ENCODE results near the gene ALLC.
"Not testable (repeated sequence)": the region's sequence is repeated elsewhere in the genome, so short reads cannot be mapped to it uniquely, and the experiment has no call there.

The ALLC gene

DNA sequence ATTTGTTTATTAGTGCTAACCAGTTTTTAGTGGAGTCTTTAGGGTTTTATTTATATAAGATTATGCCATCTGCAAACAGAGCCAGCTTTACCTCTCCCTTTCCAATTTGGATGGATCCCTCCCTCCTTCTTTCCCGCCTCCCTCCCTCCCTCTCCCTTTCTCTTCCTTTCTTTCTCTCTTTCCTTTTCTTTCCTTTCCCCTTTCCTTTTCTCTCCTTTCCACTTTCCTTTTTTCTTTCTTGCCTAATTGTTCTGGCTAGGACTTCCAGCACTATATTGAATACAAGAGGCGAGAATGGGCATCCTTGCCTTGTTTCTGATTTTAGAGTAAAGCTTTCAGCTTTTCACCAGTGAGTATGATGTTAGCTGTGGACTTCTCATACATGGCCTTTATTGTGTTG lies 39.0 kb upstream of the ALLC start:
- no peak for DNase-seq
- Histone ChIP-seq H3K36me3 (replicated peaks) (no peaks in the 10 kb centered on the region), H3K27ac (no peak overlapping the region), H3K27me3 (replicated peaks) (no peaks in the 10 kb centered on the region), H3K4me3 (ENCODE audit: low read depth, low read length) (no peak overlapping the region)
- TF ChIP-seq, protein P1, sequence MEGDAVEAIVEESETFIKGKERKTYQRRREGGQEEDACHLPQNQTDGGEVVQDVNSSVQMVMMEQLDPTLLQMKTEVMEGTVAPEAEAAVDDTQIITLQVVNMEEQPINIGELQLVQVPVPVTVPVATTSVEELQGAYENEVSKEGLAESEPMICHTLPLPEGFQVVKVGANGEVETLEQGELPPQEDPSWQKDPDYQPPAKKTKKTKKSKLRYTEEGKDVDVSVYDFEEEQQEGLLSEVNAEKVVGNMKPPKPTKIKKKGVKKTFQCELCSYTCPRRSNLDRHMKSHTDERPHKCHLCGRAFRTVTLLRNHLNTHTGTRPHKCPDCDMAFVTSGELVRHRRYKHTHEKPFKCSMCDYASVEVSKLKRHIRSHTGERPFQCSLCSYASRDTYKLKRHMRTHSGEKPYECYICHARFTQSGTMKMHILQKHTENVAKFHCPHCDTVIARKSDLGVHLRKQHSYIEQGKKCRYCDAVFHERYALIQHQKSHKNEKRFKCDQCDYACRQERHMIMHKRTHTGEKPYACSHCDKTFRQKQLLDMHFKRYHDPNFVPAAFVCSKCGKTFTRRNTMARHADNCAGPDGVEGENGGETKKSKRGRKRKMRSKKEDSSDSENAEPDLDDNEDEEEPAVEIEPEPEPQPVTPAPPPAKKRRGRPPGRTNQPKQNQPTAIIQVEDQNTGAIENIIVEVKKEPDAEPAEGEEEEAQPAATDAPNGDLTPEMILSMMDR (IDR thresholded peaks at IDR 0.05; ENCODE audit: low read depth, low read length, missing control alignments), result no peak
- in situ Hi-C loops (cut with HindIII; ENCODE audit: low pct_ligation_motif_present, low sequenced_read_pairs), result no loop called here

DNA sequence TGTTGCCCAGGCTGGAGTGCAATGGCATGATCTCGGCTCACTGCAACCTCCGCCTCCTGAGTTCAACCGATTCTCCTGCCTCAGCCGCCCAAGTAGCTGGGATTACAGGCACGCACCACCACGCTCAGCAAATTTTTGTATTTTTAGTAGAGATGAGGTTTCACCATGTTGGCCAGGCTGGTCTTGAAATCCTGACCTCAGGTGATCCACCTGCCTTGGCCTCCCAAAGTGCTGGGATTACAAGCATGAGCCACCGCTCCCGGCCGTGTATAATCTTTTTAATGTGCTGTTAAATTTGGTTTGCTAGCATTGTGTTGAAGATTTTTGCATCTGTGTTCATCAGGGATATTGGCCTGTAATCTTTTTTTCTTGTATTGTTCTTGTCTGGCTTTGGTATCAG lies 38.3 kb upstream of the ALLC start:
- H3K4me3 ChIP-seq (ENCODE audit: low read depth, low read length); DNase-seq; H3K27me3 ChIP-seq (replicated peaks); H3K27ac ChIP-seq; in situ Hi-C loops (cut with HindIII; ENCODE audit: low pct_ligation_motif_present, low sequenced_read_pairs); H3K36me3 ChIP-seq (replicated peaks): not testable (repeated sequence)

DNA sequence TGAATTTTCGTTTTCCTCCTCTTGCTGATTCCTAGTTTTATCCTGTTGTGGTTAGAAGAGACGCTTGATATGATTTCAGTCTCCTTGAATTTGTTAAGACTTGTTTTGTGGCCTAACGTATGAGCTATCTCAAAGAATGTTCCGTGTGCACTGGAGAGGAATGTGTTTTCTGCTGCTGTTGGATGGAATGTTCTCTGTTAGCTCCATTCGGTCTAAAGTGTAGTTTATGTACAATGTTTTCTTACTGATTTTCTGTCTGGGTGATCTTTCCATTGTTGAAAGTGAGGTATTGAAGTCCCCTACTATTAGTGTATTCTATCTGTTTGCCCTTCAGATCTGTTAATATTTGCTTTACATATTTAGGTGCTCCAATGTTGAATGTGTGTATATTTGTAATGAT lies 37.2 kb upstream of the ALLC start:
- Histone ChIP-seq H3K27me3 (replicated peaks) (no peaks in the 10 kb centered on the region), H3K27ac (peak overlapping the region; percentile 26), H3K36me3 (replicated peaks) (no peaks in the 10 kb centered on the region), H3K4me3 (ENCODE audit: low read depth, low read length) (no peak overlapping the region)
- in situ Hi-C loops (cut with HindIII; ENCODE audit: low pct_ligation_motif_present, low sequenced_read_pairs), result no loop called here
- peak; percentile 58 for DNase-seq
- TF ChIP-seq, protein P1 (IDR thresholded peaks at IDR 0.05; ENCODE audit: low read depth, low read length, missing control alignments), result no peak

DNA sequence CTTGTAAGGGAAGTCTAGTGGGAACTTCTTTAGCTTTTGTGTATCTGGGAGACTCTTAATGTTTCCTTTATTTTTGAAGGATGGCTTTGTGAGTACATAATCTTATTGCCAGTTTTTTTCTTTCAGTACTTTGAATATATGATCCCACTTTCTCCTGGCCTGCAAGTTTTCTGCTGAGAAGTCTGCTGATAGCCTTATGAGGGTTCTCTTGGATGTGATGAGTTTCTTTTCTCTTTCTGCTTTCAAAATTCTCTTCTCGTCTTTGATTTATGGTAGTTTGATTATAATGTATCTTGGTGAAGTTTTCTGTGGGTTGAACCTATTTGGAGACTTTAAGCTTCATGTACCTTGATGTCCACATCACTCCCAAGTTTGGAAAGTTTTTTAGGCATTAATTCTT lies 35.0 kb upstream of the ALLC start:
- Histone ChIP-seq H3K27ac (no peak overlapping the region), H3K36me3 (replicated peaks) (no peaks in the 10 kb centered on the region), H3K27me3 (replicated peaks) (no peaks in the 10 kb centered on the region), H3K4me3 (ENCODE audit: low read depth, low read length) (no peak overlapping the region)
- no peak for DNase-seq
- TF ChIP-seq, protein P1 (IDR thresholded peaks at IDR 0.05; ENCODE audit: low read depth, low read length, missing control alignments), result no peak
- in situ Hi-C loops (cut with HindIII; ENCODE audit: low pct_ligation_motif_present, low sequenced_read_pairs), result no loop called here

DNA sequence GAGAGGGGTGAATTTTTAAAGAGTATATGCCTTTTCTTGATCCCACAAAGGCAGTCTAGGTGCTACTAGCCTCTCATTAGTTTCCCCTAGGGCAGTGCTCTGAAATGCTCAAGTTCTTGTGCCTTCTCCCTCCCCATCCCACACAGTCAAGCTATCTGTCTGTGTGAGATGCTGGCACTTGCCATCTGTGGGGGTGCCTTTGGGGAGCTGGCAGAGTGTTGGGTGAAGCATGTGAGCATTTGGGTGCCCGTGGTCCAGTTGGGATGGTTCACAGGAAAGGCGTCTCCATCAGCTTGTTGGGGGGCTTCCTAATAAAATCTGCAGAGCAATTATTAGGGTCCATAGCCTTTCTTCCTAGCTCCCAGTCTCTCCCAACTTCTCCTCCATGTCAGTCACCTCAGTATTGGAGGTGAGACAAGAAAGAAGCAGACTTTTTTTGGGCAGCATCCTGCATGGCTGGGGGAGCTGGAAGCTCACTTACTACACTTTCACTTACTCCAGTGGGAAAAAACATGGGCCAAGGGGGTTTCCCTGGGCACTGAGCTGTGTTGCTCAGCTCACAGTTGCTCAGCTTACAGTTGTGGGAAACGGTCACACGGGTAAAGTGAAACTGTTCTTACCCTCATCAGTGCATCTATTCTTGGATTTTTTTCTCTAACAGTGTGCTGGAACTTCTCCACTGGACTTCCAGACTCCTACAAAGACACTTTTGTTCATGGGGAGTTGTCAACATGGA lies 33.8 kb upstream of the ALLC start:
- Histone ChIP-seq H3K27me3 (replicated peaks) (no peaks in the 10 kb centered on the region), H3K4me3 (ENCODE audit: low read depth, low read length) (no peak overlapping the region), H3K27ac (no peak overlapping the region), H3K36me3 (replicated peaks) (no peaks in the 10 kb centered on the region)
- in situ Hi-C loops (cut with HindIII; ENCODE audit: low pct_ligation_motif_present, low sequenced_read_pairs), result no loop called here
- no peak for DNase-seq
- TF ChIP-seq, protein P1 (IDR thresholded peaks at IDR 0.05; ENCODE audit: low read depth, low read length, missing control alignments), result no peak

DNA sequence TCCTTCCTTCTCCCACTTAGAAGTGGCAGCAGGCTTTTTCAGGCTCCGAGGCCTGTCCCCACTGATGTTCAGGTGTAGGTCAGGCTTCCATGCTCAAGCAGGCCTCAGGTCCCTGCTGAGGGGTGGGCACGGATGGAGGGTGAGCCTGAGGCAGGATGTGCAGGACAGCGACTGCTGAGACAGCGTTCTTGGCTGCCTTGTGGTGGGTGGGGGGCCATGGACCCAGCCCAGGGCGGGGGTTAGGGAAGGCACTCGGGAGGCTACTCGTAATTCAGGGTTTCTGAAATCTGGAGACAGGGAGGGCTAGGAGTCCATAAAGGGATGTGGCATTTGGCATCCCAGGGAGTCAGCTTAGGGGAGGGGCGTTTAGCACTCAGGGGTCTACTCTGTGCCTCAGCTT lies 32.8 kb upstream of the ALLC start:
- Histone ChIP-seq H3K27me3 (replicated peaks) (no peaks in the 10 kb centered on the region), H3K27ac (no peak overlapping the region), H3K4me3 (ENCODE audit: low read depth, low read length) (no peak overlapping the region), H3K36me3 (replicated peaks) (no peaks in the 10 kb centered on the region)
- TF ChIP-seq, protein P1 (IDR thresholded peaks at IDR 0.05; ENCODE audit: low read depth, low read length, missing control alignments), result no peak
- no peak for DNase-seq
- in situ Hi-C loops (cut with HindIII; ENCODE audit: low pct_ligation_motif_present, low sequenced_read_pairs), result no loop called here
